ENCODE measurements around the gene CKAP5.
"Not testable (repeated sequence)": the region's sequence is repeated elsewhere in the genome, so short reads cannot be mapped to it uniquely, and the experiment has no call there.

The CKAP5 gene

GRCh38 chr11:46832511-46833214 is 13.4 kb downstream of the CKAP5 start:
- Histone ChIP-seq H3K9me3 (ENCODE audit: low read depth, low read length) (no peaks in the 10 kb centered on the region), H3K27ac (peak overlapping the region; percentile 26; the same call in 1 of the 2 replicates), H3K36me3 (ENCODE audit: insufficient read depth, low read length) (peaks cover 14% of the 10 kb centered on the region), H3K9ac (ENCODE audit: insufficient read length) (no peak overlapping the region), H3K4me3 (no peak overlapping the region)
- DNase-seq (ENCODE audit: low read depth, low spot score), result no peak
- TF ChIP-seq EZH2 (IDR thresholded peaks at IDR 0.05) (no peak), POLR2AphosphoS5 (IDR thresholded peaks at IDR 0.05; ENCODE audit: borderline replicate concordance, low read depth, low read length) (no peak), FOXP2 (optimal IDR thresholded peaks at IDR 0.05; ENCODE audit: control extremely low read depth, extremely low read length, insufficient read depth) (no peak)

DNA sequence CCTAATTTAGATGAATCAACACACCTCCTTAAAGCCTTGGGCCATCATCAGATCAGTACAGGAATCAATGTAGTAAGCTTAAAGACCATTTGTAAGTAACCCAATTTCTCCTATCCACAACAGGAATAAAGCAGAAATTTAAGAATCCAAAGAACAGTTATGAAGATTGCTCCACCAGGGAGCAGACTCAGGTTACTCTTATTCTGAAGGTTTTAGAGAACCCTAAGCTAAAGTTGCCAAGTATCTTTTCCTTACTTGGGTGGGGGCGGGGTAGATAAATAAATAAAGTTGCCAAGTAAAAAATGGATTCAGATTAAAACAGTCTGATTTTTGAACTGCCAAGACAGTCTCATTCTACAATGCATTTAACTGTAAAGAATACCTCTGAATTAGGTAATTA is 18.1 kb downstream of the CKAP5 start:
- DNase-seq (ENCODE audit: low read depth, low spot score), result no peak

GRCh38 chr11:46826310-46827044 is 19.6 kb downstream of the CKAP5 start:
- H3K27ac ChIP-seq, result no peak overlapping the region
- no peak for DNase-seq (ENCODE audit: low read depth, low spot score)
- peak overlapping the region; percentile 60 for H3K4me3 ChIP-seq
- no peaks in the 10 kb centered on the region; the same call in 1 of the 2 replicates for H3K36me3 ChIP-seq (ENCODE audit: insufficient read depth, low read length)
- TF ChIP-seq POLR2AphosphoS5 (IDR thresholded peaks at IDR 0.05; ENCODE audit: borderline replicate concordance, low read depth, low read length) (no peak), EZH2 (IDR thresholded peaks at IDR 0.05) (no peak), FOXP2 (optimal IDR thresholded peaks at IDR 0.05; ENCODE audit: control extremely low read depth, extremely low read length, insufficient read depth) (no peak)
- H3K9ac ChIP-seq (ENCODE audit: insufficient read length), result no peak overlapping the region
- H3K9me3 ChIP-seq (ENCODE audit: low read depth, low read length), result no peaks in the 10 kb centered on the region

More for the DNA sequence above, 18.1 kb downstream of the CKAP5 start:
- H3K9me3 ChIP-seq (ENCODE audit: low read depth, low read length), result no peaks in the 10 kb centered on the region
- no peak for TF ChIP-seq EZH2 (IDR thresholded peaks at IDR 0.05)
- TF ChIP-seq FOXP2 (optimal IDR thresholded peaks at IDR 0.05; ENCODE audit: control extremely low read depth, extremely low read length, insufficient read depth), result no peak
- H3K9ac ChIP-seq (ENCODE audit: insufficient read length), result no peak overlapping the region
- H3K27ac ChIP-seq, result no peak overlapping the region
- H3K4me3 ChIP-seq, result no peak overlapping the region
- no peaks in the 10 kb centered on the region; the same call in 1 of the 2 replicates for H3K36me3 ChIP-seq (ENCODE audit: insufficient read depth, low read length)

DNA sequence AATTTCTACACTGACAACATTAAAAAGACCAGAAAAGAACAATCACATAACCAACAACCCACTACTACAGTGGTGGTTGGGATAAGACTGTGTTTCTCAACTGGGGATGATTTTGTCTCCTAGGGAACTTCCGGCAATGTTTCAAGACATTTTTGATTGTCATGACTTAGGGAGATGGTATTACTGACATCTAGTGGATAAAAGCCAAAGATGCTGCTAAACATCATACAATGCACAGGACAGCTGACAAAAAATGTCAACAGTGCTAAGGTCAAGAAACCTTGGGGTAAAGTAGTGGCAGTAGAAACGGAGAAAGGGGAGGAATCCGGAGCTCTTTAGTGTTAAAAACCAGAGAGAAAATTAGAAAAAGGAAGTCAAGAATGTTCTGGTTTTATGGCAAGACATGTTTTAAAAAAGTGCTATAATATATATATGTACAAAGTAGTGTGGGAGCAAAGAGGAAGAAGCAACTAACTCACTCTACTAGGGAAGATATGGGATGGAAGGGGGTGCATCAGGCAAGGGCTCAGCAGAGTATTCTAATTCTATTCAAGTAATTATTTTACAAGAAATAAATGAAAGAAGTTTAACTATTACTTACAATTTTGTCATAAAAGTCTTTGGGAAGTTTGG is 37.2 kb downstream of the CKAP5 start:
- Histone ChIP-seq H3K36me3 (ENCODE audit: insufficient read depth, low read length) (peaks cover 70% of the 10 kb centered on the region), H3K4me3 (no peak overlapping the region), H3K9me3 (ENCODE audit: low read depth, low read length) (no peaks in the 10 kb centered on the region), H3K9ac (ENCODE audit: insufficient read length) (no peak overlapping the region), H3K27ac (no peak overlapping the region)
- TF ChIP-seq FOXP2 (optimal IDR thresholded peaks at IDR 0.05; ENCODE audit: control extremely low read depth, extremely low read length, insufficient read depth) (no peak), POLR2AphosphoS5 (IDR thresholded peaks at IDR 0.05; ENCODE audit: borderline replicate concordance, low read depth, low read length) (no peak), EZH2 (IDR thresholded peaks at IDR 0.05) (no peak)
- DNase-seq (ENCODE audit: low read depth, low spot score), result no peak

DNA sequence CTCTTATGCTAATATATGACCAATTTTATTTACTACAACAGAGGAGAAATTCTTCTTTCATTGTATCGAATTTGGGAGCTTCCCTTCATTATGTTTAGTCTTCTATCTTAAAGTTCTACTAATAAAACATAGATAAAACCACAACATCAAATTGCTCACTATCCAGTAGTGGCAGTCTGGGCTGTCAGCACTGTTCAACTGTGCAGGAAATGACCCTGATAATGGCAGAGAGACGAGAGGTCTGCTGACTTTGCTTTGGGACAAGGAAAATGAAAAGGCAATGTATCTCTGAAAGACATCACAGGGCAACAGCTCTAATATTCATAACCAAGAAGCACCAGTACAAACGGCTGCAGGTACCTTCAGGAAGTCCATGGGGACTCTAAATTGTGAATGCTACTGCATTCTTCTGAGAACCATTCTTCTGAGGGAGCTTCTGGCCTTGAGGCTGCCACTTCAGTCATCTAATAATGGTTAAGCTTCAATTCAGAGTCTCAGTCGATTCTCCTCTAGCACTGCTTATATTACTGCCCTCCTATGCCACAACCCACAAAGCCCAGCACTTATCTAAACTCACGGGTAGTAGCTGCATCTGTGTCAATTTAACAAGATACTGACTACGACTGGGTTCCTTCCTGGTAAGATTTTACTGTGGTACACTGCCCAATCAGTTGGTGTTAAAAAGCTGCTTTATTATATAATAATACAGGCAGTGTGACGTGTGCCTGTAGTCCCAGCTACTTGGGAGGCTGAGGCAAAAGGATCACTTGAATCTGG is 44.2 kb downstream of the CKAP5 start:
- Histone ChIP-seq H3K9ac (ENCODE audit: insufficient read length) (no peak overlapping the region), H3K9me3 (ENCODE audit: low read depth, low read length) (no peaks in the 10 kb centered on the region), H3K27ac (no peak overlapping the region), H3K4me3 (no peak overlapping the region), H3K36me3 (ENCODE audit: insufficient read depth, low read length) (peaks cover 81% of the 10 kb centered on the region)
- TF ChIP-seq POLR2AphosphoS5 (IDR thresholded peaks at IDR 0.05; ENCODE audit: borderline replicate concordance, low read depth, low read length) (no peak), EZH2 (IDR thresholded peaks at IDR 0.05) (no peak), FOXP2 (optimal IDR thresholded peaks at IDR 0.05; ENCODE audit: control extremely low read depth, extremely low read length, insufficient read depth) (no peak)
- DNase-seq (ENCODE audit: low read depth, low spot score), result no peak

GRCh38 chr11:46800177-46800576 is 45.9 kb downstream of the CKAP5 start:
- TF ChIP-seq POLR2AphosphoS5 (IDR thresholded peaks at IDR 0.05; ENCODE audit: borderline replicate concordance, low read depth, low read length), result no peak
- TF ChIP-seq FOXP2 (optimal IDR thresholded peaks at IDR 0.05; ENCODE audit: control extremely low read depth, extremely low read length, insufficient read depth), result no peak
- TF ChIP-seq EZH2 (IDR thresholded peaks at IDR 0.05), result no peak
- H3K4me3 ChIP-seq, result no peak overlapping the region
- no peak overlapping the region for H3K9ac ChIP-seq (ENCODE audit: insufficient read length)
- no peak overlapping the region for H3K27ac ChIP-seq
- H3K9me3 ChIP-seq (ENCODE audit: low read depth, low read length), result no peaks in the 10 kb centered on the region
- peaks cover 83% of the 10 kb centered on the region for H3K36me3 ChIP-seq (ENCODE audit: insufficient read depth, low read length)
- no peak for DNase-seq (ENCODE audit: low read depth, low spot score)

DNA sequence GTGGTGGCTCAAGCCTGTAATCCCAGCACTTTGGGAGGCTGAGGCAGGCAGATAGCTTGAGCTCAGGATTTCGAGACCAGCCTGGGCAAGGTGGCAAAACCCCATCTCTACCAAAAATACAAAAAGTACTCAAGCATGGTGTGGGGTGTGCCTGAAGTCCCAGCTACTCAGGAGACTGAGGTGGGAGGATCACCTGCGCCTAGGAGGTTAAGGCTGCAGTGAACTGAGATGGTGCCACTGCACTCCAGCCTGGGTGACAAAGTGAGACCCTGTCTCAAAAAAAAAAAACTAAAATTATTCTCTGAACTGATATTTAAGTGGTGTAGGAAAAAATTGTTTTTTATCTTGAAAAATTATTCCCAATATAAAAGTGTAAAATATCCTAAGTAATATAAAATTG is 46.4 kb downstream of the CKAP5 start:
- H3K4me3 ChIP-seq; H3K27ac ChIP-seq; DNase-seq (ENCODE audit: low read depth, low spot score); H3K9me3 ChIP-seq (ENCODE audit: low read depth, low read length); H3K9ac ChIP-seq (ENCODE audit: insufficient read length): not testable (repeated sequence)
- H3K36me3 ChIP-seq (ENCODE audit: insufficient read depth, low read length), result peaks cover 87% of the 10 kb centered on the region

DNA sequence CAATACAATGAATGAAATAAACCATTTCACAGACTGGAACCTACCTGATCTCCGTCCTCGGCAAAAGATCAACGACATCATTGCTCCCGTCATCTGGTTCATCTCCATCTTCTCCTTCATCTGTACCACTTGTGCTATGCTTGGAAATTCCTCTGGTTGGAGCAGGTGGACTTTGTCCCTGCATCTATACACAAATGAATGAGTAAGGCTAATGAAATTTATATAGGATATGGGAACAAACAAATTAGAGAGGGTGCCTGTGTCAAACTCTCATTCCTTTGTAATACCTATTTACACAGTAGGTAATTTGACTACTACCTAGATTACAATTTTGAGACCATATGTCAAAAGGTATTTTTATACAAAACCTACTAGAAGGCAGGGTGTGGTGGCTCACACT is 67.7 kb downstream of the CKAP5 start:
- TF ChIP-seq FOXP2 (optimal IDR thresholded peaks at IDR 0.05; ENCODE audit: control extremely low read depth, extremely low read length, insufficient read depth) (no peak), EZH2 (IDR thresholded peaks at IDR 0.05) (no peak), POLR2AphosphoS5 (IDR thresholded peaks at IDR 0.05; ENCODE audit: borderline replicate concordance, low read depth, low read length) (no peak)
- Histone ChIP-seq H3K9ac (ENCODE audit: insufficient read length) (no peak overlapping the region), H3K36me3 (ENCODE audit: insufficient read depth, low read length) (peaks cover 84% of the 10 kb centered on the region)

More for the DNA sequence above, 67.7 kb downstream of the CKAP5 start:
- no peak overlapping the region for H3K27ac ChIP-seq
- no peak overlapping the region for H3K4me3 ChIP-seq
- DNase-seq (ENCODE audit: low read depth, low spot score), result no peak
- H3K9me3 ChIP-seq (ENCODE audit: low read depth, low read length), result no peaks in the 10 kb centered on the region

All from SK-N-MC (cell line).